ENCODE data around the gene HSD17B11.
"Not testable (repeated sequence)": the region's sequence is repeated elsewhere in the genome, so short reads cannot be mapped to it uniquely, and the experiment has no call there.

HSD17B11 gene

DNA sequence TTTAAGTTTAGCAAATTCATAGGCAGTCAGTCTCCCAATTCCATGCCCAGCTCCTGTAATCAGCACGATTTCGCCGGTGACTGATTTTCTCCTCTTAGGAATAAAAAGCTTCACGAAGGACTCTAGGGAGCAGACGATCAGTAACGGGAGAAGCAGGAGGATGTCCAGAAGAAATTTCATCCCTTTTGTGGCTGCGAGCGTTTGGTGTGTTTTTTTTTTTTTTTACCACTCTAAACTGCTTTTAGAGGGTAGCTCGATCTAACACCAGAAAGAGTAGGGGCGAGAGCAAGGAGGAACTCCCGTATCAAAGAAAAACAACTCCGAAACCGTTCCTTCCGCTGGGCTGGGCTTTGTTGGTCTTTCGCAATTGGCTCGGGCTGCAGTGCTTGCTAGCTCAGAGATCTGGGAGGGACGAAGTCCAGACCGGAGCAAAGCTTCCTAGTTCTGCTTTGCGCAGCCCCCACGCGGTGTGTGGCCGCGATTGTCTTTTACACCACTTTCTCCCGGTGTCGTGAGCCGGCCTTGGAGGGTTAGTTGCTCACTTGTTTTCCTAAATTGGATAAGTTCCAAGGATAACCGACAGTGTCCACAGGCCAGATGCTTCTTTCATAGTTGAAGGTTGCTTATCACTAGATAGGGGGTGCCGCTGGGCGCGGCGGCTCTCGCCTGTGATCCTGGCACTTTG lies at the start of gene HSD17B11:
Gene HSD17B11, minus strand, starts transcription at position 298 of the 685 bp plus-strand sequence. Its CDS starts 118 bp downstream, at position 180.
- DNase-seq (ENCODE audit: low read depth, low spot score), result peak; percentile 71
- TF ChIP-seq SUZ12 (IDR thresholded peaks at IDR 0.05; ENCODE audit: extremely low read depth, insufficient read depth, insufficient read length) (no peak), ZNF274 (IDR thresholded peaks at IDR 0.05; ENCODE audit: low read depth, low read length) (no peak), YY1 (IDR thresholded peaks at IDR 0.05; ENCODE audit: insufficient read depth, insufficient read length) (no peak)
- H3K36me3 ChIP-seq (ENCODE audit: insufficient read depth, insufficient read length, low read length), result peaks cover 16% of the 10 kb centered on the region
- H3K9me3 ChIP-seq (ENCODE audit: insufficient read depth, low read length), result peaks cover 9% of the 10 kb centered on the region
- H3K4me3 ChIP-seq (ENCODE audit: insufficient read length, low read depth), result peak within 1 kb of the TSS; percentile 72
- H3K4me1 ChIP-seq (ENCODE audit: insufficient read depth, insufficient read length), result no peaks in the 10 kb centered on the region
- H3K9ac ChIP-seq (ENCODE audit: insufficient read length, low read depth), result peak within 1 kb of the TSS; percentile 89
- no peaks in the 10 kb centered on the region for H3K27me3 ChIP-seq (ENCODE audit: insufficient read depth, insufficient read length)

DNA sequence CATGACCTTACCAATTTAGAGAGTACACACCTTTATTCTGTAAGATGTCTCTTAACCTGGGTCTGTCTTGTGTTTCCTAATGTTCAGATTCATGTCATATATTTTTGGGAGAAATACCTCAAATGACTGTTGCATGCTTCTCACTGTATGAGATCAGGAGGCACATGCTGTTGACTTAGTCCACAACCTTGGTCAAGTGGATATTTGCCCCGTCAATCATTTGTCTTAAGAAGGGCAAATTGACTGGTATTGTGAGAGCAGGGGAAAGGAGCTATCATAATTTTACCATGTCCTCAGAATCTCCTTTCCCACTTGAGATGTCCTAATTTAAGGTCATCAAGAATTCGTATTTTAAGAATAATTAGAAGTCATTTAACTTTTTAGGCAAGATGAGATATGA lies 42.4 kb upstream of the HSD17B11 start:
- Histone ChIP-seq H3K9me3 (ENCODE audit: insufficient read depth, low read length) (no peaks in the 10 kb centered on the region), H3K9ac (ENCODE audit: insufficient read length, low read depth) (no peak overlapping the region), H3K36me3 (ENCODE audit: insufficient read depth, insufficient read length, low read length) (peaks cover 23% of the 10 kb centered on the region), H3K27me3 (ENCODE audit: insufficient read depth, insufficient read length) (no peaks in the 10 kb centered on the region), H3K4me3 (ENCODE audit: insufficient read length, low read depth) (no peak overlapping the region), H3K4me1 (ENCODE audit: insufficient read depth, insufficient read length) (no peaks in the 10 kb centered on the region)
- TF ChIP-seq YY1 (IDR thresholded peaks at IDR 0.05; ENCODE audit: insufficient read depth, insufficient read length), result no peak
- TF ChIP-seq SUZ12 (IDR thresholded peaks at IDR 0.05; ENCODE audit: extremely low read depth, insufficient read depth, insufficient read length), result no peak
- no peak for TF ChIP-seq ZNF274 (IDR thresholded peaks at IDR 0.05; ENCODE audit: low read depth, low read length)
- DNase-seq (ENCODE audit: low read depth, low spot score), result no peak

DNA sequence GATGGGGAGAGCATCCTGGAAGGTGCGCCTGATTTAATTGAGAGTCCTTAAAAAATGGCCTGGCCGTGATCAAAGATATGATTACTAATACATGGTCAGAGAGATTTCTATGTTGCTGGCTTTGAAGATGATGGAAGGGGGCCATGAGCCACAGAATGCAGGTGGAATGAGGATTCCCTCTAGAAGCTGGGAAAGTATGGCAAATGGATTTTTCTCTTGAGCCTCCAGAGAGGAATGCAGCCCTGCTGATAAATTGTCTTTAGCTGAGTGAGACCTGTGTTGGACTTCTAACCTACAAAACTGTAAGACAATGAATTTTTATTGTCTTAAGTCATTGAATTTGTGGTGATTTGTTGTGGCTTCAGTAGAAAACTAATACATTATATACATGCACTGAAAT lies 39.0 kb upstream of the HSD17B11 start:
- no peaks in the 10 kb centered on the region for H3K4me1 ChIP-seq (ENCODE audit: insufficient read depth, insufficient read length)
- H3K36me3 ChIP-seq (ENCODE audit: insufficient read depth, insufficient read length, low read length), result peaks cover 2% of the 10 kb centered on the region
- no peak for TF ChIP-seq YY1 (IDR thresholded peaks at IDR 0.05; ENCODE audit: insufficient read depth, insufficient read length)
- H3K9ac ChIP-seq (ENCODE audit: insufficient read length, low read depth), result no peak overlapping the region
- DNase-seq (ENCODE audit: low read depth, low spot score), result no peak
- no peak overlapping the region for H3K4me3 ChIP-seq (ENCODE audit: insufficient read length, low read depth)
- no peaks in the 10 kb centered on the region for H3K9me3 ChIP-seq (ENCODE audit: insufficient read depth, low read length)
- H3K27me3 ChIP-seq (ENCODE audit: insufficient read depth, insufficient read length), result no peaks in the 10 kb centered on the region

DNA sequence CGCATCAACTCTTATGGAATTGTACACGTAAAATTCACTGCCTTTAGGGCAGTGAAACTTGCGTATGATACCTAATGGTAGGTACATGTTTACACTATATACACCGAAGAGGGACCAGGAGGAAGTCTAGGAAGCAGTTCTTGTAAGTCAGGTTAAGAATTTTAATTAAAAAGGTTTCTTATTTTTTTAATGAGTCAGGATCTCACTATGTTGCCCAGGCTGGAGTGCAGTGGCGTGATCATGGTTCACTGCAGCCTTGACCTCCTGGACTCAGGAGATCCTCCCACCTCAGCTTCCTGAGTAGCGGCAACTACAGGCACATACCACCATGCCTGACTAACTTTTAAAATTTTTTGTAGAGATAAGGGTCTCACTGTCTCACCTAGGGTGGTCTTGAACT lies 38.0 kb upstream of the HSD17B11 start:
- no peaks in the 10 kb centered on the region for H3K27me3 ChIP-seq (ENCODE audit: insufficient read depth, insufficient read length)
- DNase-seq (ENCODE audit: low read depth, low spot score), result no peak
- TF ChIP-seq YY1 (IDR thresholded peaks at IDR 0.05; ENCODE audit: insufficient read depth, insufficient read length) (no peak), ZNF274 (IDR thresholded peaks at IDR 0.05; ENCODE audit: low read depth, low read length) (no peak), SUZ12 (IDR thresholded peaks at IDR 0.05; ENCODE audit: extremely low read depth, insufficient read depth, insufficient read length) (no peak)

DNA sequence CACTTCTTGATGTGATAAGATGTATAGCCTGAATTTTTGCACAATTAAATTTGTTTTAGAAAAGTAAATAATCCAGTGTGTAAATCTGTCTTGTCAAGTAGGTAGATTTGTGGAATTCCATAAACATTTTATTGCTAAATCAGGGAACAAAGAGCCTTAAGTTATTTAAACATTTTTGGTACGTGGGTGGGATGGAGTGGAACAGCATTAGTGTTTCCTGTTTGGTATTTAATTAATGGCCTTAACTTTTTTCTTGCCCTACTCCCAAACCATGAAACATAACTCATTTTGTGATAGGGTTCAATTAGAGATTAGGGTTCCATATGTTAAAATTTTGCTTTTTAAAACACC lies 36.5 kb upstream of the HSD17B11 start:
- TF ChIP-seq SUZ12 (IDR thresholded peaks at IDR 0.05; ENCODE audit: extremely low read depth, insufficient read depth, insufficient read length) (no peak), YY1 (IDR thresholded peaks at IDR 0.05; ENCODE audit: insufficient read depth, insufficient read length) (no peak), ZNF274 (IDR thresholded peaks at IDR 0.05; ENCODE audit: low read depth, low read length) (no peak)
- Histone ChIP-seq H3K4me1 (ENCODE audit: insufficient read depth, insufficient read length) (no peaks in the 10 kb centered on the region), H3K27me3 (ENCODE audit: insufficient read depth, insufficient read length) (no peaks in the 10 kb centered on the region), H3K4me3 (ENCODE audit: insufficient read length, low read depth) (no peak overlapping the region), H3K9me3 (ENCODE audit: insufficient read depth, low read length) (no peaks in the 10 kb centered on the region), H3K36me3 (ENCODE audit: insufficient read depth, insufficient read length, low read length) (no peaks in the 10 kb centered on the region), H3K9ac (ENCODE audit: insufficient read length, low read depth) (no peak overlapping the region)
- DNase-seq (ENCODE audit: low read depth, low spot score), result no peak

More for the DNA sequence above, 38.0 kb upstream of the HSD17B11 start:
- no peak overlapping the region for H3K9ac ChIP-seq (ENCODE audit: insufficient read length, low read depth)
- H3K9me3 ChIP-seq (ENCODE audit: insufficient read depth, low read length), result no peaks in the 10 kb centered on the region
- H3K36me3 ChIP-seq (ENCODE audit: insufficient read depth, insufficient read length, low read length), result no peaks in the 10 kb centered on the region
- H3K4me3 ChIP-seq (ENCODE audit: insufficient read length, low read depth), result no peak overlapping the region
- H3K4me1 ChIP-seq (ENCODE audit: insufficient read depth, insufficient read length), result no peaks in the 10 kb centered on the region

- Histone ChIP-seq H3K9ac (ENCODE audit: insufficient read length, low read depth) (no peak overlapping the region), H3K27me3 (ENCODE audit: insufficient read depth, insufficient read length) (no peaks in the 10 kb centered on the region), H3K4me3 (ENCODE audit: insufficient read length, low read depth) (no peak overlapping the region), H3K9me3 (ENCODE audit: insufficient read depth, low read length) (no peaks in the 10 kb centered on the region), H3K4me1 (ENCODE audit: insufficient read depth, insufficient read length) (no peaks in the 10 kb centered on the region), H3K36me3 (ENCODE audit: insufficient read depth, insufficient read length, low read length) (no peaks in the 10 kb centered on the region)
- no peak for DNase-seq (ENCODE audit: low read depth, low spot score)
- no peak for TF ChIP-seq SUZ12 (IDR thresholded peaks at IDR 0.05; ENCODE audit: extremely low read depth, insufficient read depth, insufficient read length)
- TF ChIP-seq YY1 (IDR thresholded peaks at IDR 0.05; ENCODE audit: insufficient read depth, insufficient read length), result no peak
- no peak for TF ChIP-seq ZNF274 (IDR thresholded peaks at IDR 0.05; ENCODE audit: low read depth, low read length)
Measured at GRCh38 chr4:87426865-87427517, 36.0 kb upstream of the HSD17B11 start.

- H3K36me3 ChIP-seq (ENCODE audit: insufficient read depth, insufficient read length, low read length), result no peaks in the 10 kb centered on the region
- no peaks in the 10 kb centered on the region for H3K27me3 ChIP-seq (ENCODE audit: insufficient read depth, insufficient read length)
- no peaks in the 10 kb centered on the region for H3K9me3 ChIP-seq (ENCODE audit: insufficient read depth, low read length)
- no peak for TF ChIP-seq ZNF274 (IDR thresholded peaks at IDR 0.05; ENCODE audit: low read depth, low read length)
- no peak for TF ChIP-seq YY1 (IDR thresholded peaks at IDR 0.05; ENCODE audit: insufficient read depth, insufficient read length)
- TF ChIP-seq SUZ12 (IDR thresholded peaks at IDR 0.05; ENCODE audit: extremely low read depth, insufficient read depth, insufficient read length), result no peak
- no peak overlapping the region for H3K4me3 ChIP-seq (ENCODE audit: insufficient read length, low read depth)
- no peaks in the 10 kb centered on the region for H3K4me1 ChIP-seq (ENCODE audit: insufficient read depth, insufficient read length)
- no peak for DNase-seq (ENCODE audit: low read depth, low spot score)
- H3K9ac ChIP-seq (ENCODE audit: insufficient read length, low read depth), result no peak overlapping the region
Measured at GRCh38 chr4:87425711-87426110, 34.7 kb upstream of the HSD17B11 start.

GRCh38 chr4:87424099-87424543 lies 33.1 kb upstream of the HSD17B11 start:
- H3K9me3 ChIP-seq (ENCODE audit: insufficient read depth, low read length); H3K27me3 ChIP-seq (ENCODE audit: insufficient read depth, insufficient read length); H3K9ac ChIP-seq (ENCODE audit: insufficient read length, low read depth); DNase-seq (ENCODE audit: low read depth, low spot score); H3K36me3 ChIP-seq (ENCODE audit: insufficient read depth, insufficient read length, low read length); H3K4me1 ChIP-seq (ENCODE audit: insufficient read depth, insufficient read length): not testable (repeated sequence)
- peak overlapping the region; percentile 29 for H3K4me3 ChIP-seq (ENCODE audit: insufficient read length, low read depth)

Measured in NT2/D1 (cell line).